Urinary bladder (tissue), 4 donors: ENCODE measurements around the gene OCRL. TPM values are rescaled to one million over a fixed set of nuclear protein-coding genes. Genes with fewer than 3 reads are reported as not detected.

ENCODE experiments used
- DNase-seq: peaks from one replicate; pipeline ENCODE4 v3.0.0-alpha.2; 2015; ENCODE audit errors: extremely low spot score
- H3K27ac ChIP-seq: one replicate; pipeline ENCODE4 v1.5.1; 2013; ENCODE audit warnings: low read depth, mild to moderate bottlenecking, moderate library complexity
- H3K36me3 ChIP-seq: one replicate; pipeline ENCODE4 v1.6.1; 2013; ENCODE audit warnings: mild to moderate bottlenecking, moderate library complexity; ENCODE audit not compliant: insufficient read depth
- H3K4me1 ChIP-seq: one replicate; pipeline ENCODE4 v1.6.1; 2013; ENCODE audit warnings: mild to moderate bottlenecking, moderate library complexity; ENCODE audit not compliant: insufficient read depth
- H3K4me3 ChIP-seq: one replicate; pipeline ENCODE4 v1.5.1; 2013; ENCODE audit warnings: low read depth, low read length
- WGBS: extraction: QIAGEN DNeasy Blood & Tissue Kit; methylation state at CpG from one replicate; pipeline ENCODE4 v1.1.7; 2013; 5-methylcytosine and 5-hydroxymethylcytosine counted together
- polyA plus RNA-seq: library from polyadenylated mRNA; stranded (reverse); fragments of 200-250 nt; gene quantifications from one replicate; pipeline ENCODE4 v1.2.3, GENCODE V29; 2013
- total RNA-seq: library from RNA; depleted of rRNA; stranded (reverse); fragments of >200 nt; gene quantifications from one replicate; pipeline ENCODE4 v1.2.3, GENCODE V29; 2014
- donor health status: healthy with polysubstance abuse.
- donor health status: healthy.

Gene OCRL
- total and polyA plus RNA-seq, 2 donors, result 23.4 to 25.7 TPM

GRCh38 chrX:129577877-129578276 lies 37.8 kb downstream of the OCRL start:
- no peak for DNase-seq
- H3K4me3 ChIP-seq, result no peak overlapping the region
- H3K27ac ChIP-seq, result no peak overlapping the region
- WGBS, result 94% methylated on average over 1 of the region's 1 CpG
- no peaks in the 10 kb centered on the region for H3K4me1 ChIP-seq
- H3K36me3 ChIP-seq, result no peaks in the 10 kb centered on the region

- Histone ChIP-seq H3K4me1 (no peaks in the 10 kb centered on the region), H3K36me3 (no peaks in the 10 kb centered on the region), H3K27ac (no peak overlapping the region), H3K4me3 (no peak overlapping the region)
- WGBS, result 39% methylated on average over 1 of the region's 1 CpG
- DNase-seq, result no peak
Observed at GRCh38 chrX:129581904-129582303, 41.8 kb downstream of the OCRL start.

- no peaks in the 10 kb centered on the region for H3K36me3 ChIP-seq
- no peak for DNase-seq
- no peaks in the 10 kb centered on the region for H3K4me1 ChIP-seq
- 46% methylated on average over 1 of the region's 1 CpG for WGBS
- H3K4me3 ChIP-seq, result no peak overlapping the region
- H3K27ac ChIP-seq, result no peak overlapping the region
Observed at GRCh38 chrX:129585167-129585566, 45.1 kb downstream of the OCRL start.

GRCh38 chrX:129585691-129586090 lies 45.6 kb downstream of the OCRL start:
- Histone ChIP-seq H3K4me3 (no peak overlapping the region), H3K4me1 (no peaks in the 10 kb centered on the region), H3K27ac (no peak overlapping the region), H3K36me3 (no peaks in the 10 kb centered on the region)
- WGBS, result 70% methylated on average over 3 of the region's 3 CpGs
- DNase-seq, result no peak

GRCh38 chrX:129586446-129586845 lies 46.4 kb downstream of the OCRL start:
- Histone ChIP-seq H3K27ac (no peak overlapping the region), H3K4me3 (no peak overlapping the region), H3K4me1 (no peaks in the 10 kb centered on the region), H3K36me3 (no peaks in the 10 kb centered on the region)
- DNase-seq, result no peak
- WGBS, result 94% methylated on average over 4 of the region's 4 CpGs

GRCh38 chrX:129590596-129590995 lies 50.5 kb downstream of the OCRL start:
- Histone ChIP-seq H3K4me3 (no peak overlapping the region), H3K27ac (no peak overlapping the region), H3K4me1 (no peaks in the 10 kb centered on the region), H3K36me3 (no peaks in the 10 kb centered on the region)
- no peak for DNase-seq
- WGBS, result 91% methylated on average over 4 of the region's 4 CpGs

DNA sequence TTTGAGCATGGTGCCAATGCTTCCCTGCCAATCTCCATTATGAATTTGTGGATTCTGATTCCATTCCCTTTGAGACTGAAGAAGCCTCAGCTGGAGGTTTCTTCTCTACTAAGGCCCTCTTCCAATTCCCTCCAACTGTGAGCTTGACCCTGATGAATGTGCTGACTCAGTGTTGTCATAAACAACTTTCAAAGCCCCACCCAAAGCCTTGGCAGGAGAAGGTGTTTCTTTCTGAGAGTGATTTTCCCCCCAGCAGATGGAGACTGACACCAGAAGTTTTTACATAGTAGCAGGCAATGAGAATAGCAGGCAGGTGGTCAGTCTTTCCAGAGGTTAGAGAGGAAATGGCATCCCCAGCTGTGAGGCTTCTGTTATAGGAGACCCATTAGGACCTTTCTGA lies 53.1 kb downstream of the OCRL start:
- H3K4me3 ChIP-seq, result no peak overlapping the region
- no peaks in the 10 kb centered on the region for H3K36me3 ChIP-seq
- no peaks in the 10 kb centered on the region for H3K4me1 ChIP-seq
- no peak overlapping the region for H3K27ac ChIP-seq
- no peak for DNase-seq

DNA sequence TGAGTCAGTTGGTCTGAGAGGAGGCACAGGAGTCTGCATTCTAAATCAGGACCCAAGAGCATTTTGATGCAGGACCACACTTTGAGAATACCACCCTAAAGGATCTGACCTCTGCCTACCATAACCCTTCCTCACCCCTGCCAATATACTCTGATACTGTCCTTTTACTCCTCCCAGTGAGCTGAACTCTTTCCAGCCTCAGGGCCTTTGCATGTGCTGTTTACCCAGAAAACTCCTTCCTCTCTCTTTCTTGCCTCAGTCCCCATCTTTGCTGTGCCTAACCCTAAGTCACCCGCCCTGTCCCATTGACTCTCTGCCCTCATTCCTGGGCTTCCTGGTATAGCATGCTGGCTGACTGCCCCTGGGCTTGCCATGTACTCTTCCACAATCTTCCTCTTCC lies 54.7 kb downstream of the OCRL start:
- no peak for DNase-seq
- WGBS, result 95% methylated on average over 1 of the region's 1 CpG
- Histone ChIP-seq H3K36me3 (no peaks in the 10 kb centered on the region), H3K4me3 (no peak overlapping the region), H3K4me1 (no peaks in the 10 kb centered on the region), H3K27ac (no peak overlapping the region)

DNA sequence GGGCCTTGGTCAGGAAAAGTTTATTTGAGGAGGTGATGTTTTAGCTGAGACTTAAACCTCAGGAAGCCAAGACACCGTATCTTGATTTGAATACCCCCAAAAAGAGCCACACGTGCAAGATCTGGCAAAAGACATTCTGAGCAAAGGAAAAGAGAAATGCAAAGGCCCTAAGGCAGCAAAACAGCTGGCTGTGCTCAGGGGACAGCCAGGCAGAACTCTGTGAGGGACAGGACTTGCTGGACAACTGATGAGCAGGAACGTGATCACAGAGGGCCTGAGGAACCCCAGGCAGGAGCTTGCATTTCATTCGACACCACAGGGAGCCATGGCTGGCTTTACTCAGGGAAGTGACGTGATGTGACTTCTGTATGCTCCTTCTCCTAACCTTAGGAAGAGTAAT lies 56.0 kb downstream of the OCRL start:
- H3K4me3 ChIP-seq, result no peak overlapping the region
- no peaks in the 10 kb centered on the region for H3K4me1 ChIP-seq
- no peak for DNase-seq
- WGBS, result 89% methylated on average over 5 of the region's 5 CpGs
- no peak overlapping the region for H3K27ac ChIP-seq
- H3K36me3 ChIP-seq, result no peaks in the 10 kb centered on the region

DNA sequence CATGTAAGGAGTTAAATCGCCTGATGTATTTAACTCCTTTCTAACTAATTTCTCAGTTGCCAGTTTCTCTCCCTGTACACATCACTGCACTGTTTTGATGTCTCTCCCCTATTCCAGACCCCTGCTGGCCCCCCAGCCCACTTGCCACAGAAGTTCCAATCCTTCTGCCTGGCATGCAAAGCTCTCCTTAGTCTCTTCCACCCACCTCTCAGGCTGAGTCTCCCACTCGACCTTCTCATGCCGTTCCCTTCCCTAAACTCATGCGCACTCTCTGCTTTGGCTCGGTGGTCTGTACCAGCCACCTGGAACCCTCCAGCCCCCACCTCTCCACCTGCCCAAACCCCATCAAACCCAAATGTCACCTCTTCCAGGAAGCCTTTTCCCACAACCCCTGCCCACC lies 57.8 kb downstream of the OCRL start:
- Histone ChIP-seq H3K27ac (no peak overlapping the region), H3K36me3 (no peaks in the 10 kb centered on the region), H3K4me3 (no peak overlapping the region), H3K4me1 (no peaks in the 10 kb centered on the region)
- 76% methylated on average over 5 of the region's 5 CpGs for WGBS
- no peak for DNase-seq

GRCh38 chrX:129599499-129599898 lies 59.4 kb downstream of the OCRL start:
- DNase-seq, result no peak
- Histone ChIP-seq H3K4me3 (no peak overlapping the region), H3K4me1 (no peaks in the 10 kb centered on the region), H3K36me3 (no peaks in the 10 kb centered on the region), H3K27ac (no peak overlapping the region)
- WGBS, result 82% methylated on average over 5 of the region's 5 CpGs

GRCh38 chrX:129599996-129600395 lies 59.9 kb downstream of the OCRL start:
- WGBS, result 87% methylated on average over 5 of the region's 5 CpGs
- no peak for DNase-seq
- no peak overlapping the region for H3K27ac ChIP-seq

GRCh38 chrX:129600981-129601424 lies 60.9 kb downstream of the OCRL start:
- no peak overlapping the region for H3K27ac ChIP-seq
- no peaks in the 10 kb centered on the region for H3K36me3 ChIP-seq
- WGBS, result 19% methylated on average over 11 of the region's 11 CpGs
- H3K4me3 ChIP-seq, result no peak overlapping the region
- no peak for DNase-seq
- no peaks in the 10 kb centered on the region for H3K4me1 ChIP-seq

More at GRCh38 chrX:129599996-129600395, 59.9 kb downstream of the OCRL start:
- Histone ChIP-seq H3K4me1 (no peaks in the 10 kb centered on the region), H3K4me3 (no peak overlapping the region), H3K36me3 (no peaks in the 10 kb centered on the region)

DNA sequence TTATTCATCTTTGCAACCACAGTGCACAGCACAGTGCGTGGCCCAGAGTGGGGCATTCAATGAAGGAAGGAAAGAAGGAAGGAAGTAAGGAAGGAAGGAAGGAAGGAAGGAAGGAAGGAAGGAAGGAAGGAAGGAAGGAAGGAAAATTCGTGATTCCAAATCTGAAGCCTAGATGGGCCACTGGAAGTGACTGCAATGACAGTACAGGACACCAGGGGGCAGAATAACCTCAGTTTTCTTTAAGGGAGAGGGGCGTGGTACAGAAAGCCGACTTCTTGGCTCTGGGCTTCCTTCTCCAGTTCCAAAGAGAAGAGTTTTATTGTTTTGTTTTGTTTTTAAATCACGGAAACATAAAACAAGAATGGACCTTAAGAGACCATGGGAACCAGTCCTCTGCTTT lies 66.9 kb downstream of the OCRL start:
- no peak overlapping the region for H3K27ac ChIP-seq
- no peak for DNase-seq
- H3K4me3 ChIP-seq, result no peak overlapping the region
- H3K36me3 ChIP-seq, result no peaks in the 10 kb centered on the region
- WGBS, result 4% methylated on average over 5 of the region's 5 CpGs
- H3K4me1 ChIP-seq, result no peaks in the 10 kb centered on the region

GRCh38 chrX:129608496-129608895 lies 68.4 kb downstream of the OCRL start:
- no peak for DNase-seq
- H3K4me1 ChIP-seq, result no peaks in the 10 kb centered on the region
- H3K27ac ChIP-seq, result no peak overlapping the region
- no peak overlapping the region for H3K4me3 ChIP-seq
- WGBS, result 95% methylated on average over 3 of the region's 3 CpGs
- no peaks in the 10 kb centered on the region for H3K36me3 ChIP-seq
